GM18951 (cell line): ENCODE data around the gene PGM2L1.
"Not testable (repeated sequence)": the region's sequence is repeated elsewhere in the genome, so short reads cannot be mapped to it uniquely, and the experiment has no call there.

Experiments
- POLR2A ChIP-seq: IDR thresholded peaks from 4 replicates; pipeline ENCODE4 v1.6.1; 2011; ENCODE audit warnings: mild to moderate bottlenecking; ENCODE audit not compliant: insufficient read length, insufficient read depth; ENCODE audit errors: extremely low read depth
- in situ Hi-C: fragments of 300-500 bp; cut with MboI; formaldehyde crosslinking; loops from one replicate; pipeline ENCODE4 v1.12.0; 2022; ENCODE audit warnings: low sequenced_read_pairs, mixed read lengths, inconsistent platforms; ENCODE audit not compliant: unreplicated experiment

PGM2L1 gene

GRCh38 chr11:74417860-74418508 is 19.8 kb upstream of the PGM2L1 start:
- in situ Hi-C loops: no loop called here

GRCh38 chr11:74417379-74417804 is 19.2 kb upstream of the PGM2L1 start:
- in situ Hi-C loops: no loop called here
- no peak for TF ChIP-seq POLR2A

More at GRCh38 chr11:74417860-74418508, 19.8 kb upstream of the PGM2L1 start:
- no peak for TF ChIP-seq POLR2A

GRCh38 chr11:74416974-74417373 is 18.7 kb upstream of the PGM2L1 start:
- in situ Hi-C loops: not testable (repeated sequence)

GRCh38 chr11:74412733-74413359 is 14.6 kb upstream of the PGM2L1 start:
- TF ChIP-seq POLR2A: no peak
- in situ Hi-C loops: no loop called here

GRCh38 chr11:74412321-74412720 is 14.1 kb upstream of the PGM2L1 start:
- in situ Hi-C loops: no loop called here

GRCh38 chr11:74409633-74410032 is 11.4 kb upstream of the PGM2L1 start:
- no peak for TF ChIP-seq POLR2A
- in situ Hi-C loops: no loop called here

More at GRCh38 chr11:74412321-74412720, 14.1 kb upstream of the PGM2L1 start:
- no peak for TF ChIP-seq POLR2A

GRCh38 chr11:74403607-74404321 is 5.5 kb upstream of the PGM2L1 start:
- in situ Hi-C loops: no loop called here
- TF ChIP-seq POLR2A: no peak

GRCh38 chr11:74400606-74401005 is 2.4 kb upstream of the PGM2L1 start:
- no peak for TF ChIP-seq POLR2A
- in situ Hi-C loops: no loop called here

DNA sequence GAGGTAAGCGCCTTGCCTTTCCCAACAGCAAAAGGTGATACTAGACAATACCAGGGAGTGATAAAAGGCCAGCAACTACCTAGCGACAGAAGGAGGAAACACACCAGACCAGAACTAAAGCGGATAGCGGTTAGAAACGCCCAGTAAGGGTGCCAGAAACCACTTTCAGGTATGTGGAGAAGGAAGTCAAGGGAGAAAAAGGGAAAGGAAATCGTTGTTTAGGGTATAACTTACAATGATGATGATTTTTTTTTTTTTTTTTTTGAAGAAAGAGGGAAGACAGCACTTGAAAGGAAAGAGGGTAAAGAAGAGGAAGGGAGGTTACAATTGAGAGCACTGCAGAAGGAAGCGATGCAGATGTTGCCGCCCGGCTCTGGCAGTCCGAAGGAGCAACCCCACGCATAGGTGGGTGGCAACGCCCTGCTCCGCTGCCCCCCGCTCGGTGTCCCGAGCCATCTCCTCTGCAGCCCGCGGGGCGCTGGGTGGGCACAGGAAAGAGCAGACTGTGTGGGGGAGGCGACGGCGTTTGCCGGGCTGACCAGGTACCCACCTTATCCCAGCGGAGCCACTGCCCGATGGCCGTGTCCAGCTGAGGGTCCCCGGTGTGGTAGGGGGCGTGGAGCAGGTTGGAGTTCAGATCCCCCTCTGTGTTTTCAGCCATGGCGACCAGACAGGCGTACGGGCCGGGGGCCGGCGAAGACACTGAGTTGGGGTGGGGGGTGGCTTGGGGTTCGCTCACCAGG is 561 bp downstream of the PGM2L1 start:
- in situ Hi-C loops: no loop called here
- TF ChIP-seq POLR2A: no peak

GRCh38 chr11:74392256-74392655 is 6.0 kb downstream of the PGM2L1 start:
- in situ Hi-C loops: no loop called here
- TF ChIP-seq POLR2A: no peak

DNA sequence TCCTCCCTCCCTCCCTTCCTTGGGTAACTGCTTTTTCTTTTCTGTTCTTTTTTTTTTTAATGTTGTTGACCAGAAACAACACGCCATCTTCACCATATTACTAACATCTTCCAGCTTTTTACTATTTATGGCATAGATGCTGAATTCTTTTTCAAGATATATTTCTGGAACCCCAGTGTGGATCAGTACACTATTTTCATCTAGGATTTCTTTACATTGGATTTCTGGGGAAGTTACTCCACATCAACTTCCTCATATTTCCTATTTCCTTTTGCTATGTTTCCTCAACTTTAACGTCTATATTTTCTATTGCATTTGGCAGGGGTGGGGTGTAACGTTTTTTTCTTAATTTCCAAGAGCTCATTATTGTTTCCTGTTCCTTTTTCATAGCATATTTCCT is 7.0 kb downstream of the PGM2L1 start:
- no peak for TF ChIP-seq POLR2A
- in situ Hi-C loops: no loop called here

- in situ Hi-C loops: no loop called here
- no peak for TF ChIP-seq POLR2A
Observed at GRCh38 chr11:74390697-74391096, 7.5 kb downstream of the PGM2L1 start.

DNA sequence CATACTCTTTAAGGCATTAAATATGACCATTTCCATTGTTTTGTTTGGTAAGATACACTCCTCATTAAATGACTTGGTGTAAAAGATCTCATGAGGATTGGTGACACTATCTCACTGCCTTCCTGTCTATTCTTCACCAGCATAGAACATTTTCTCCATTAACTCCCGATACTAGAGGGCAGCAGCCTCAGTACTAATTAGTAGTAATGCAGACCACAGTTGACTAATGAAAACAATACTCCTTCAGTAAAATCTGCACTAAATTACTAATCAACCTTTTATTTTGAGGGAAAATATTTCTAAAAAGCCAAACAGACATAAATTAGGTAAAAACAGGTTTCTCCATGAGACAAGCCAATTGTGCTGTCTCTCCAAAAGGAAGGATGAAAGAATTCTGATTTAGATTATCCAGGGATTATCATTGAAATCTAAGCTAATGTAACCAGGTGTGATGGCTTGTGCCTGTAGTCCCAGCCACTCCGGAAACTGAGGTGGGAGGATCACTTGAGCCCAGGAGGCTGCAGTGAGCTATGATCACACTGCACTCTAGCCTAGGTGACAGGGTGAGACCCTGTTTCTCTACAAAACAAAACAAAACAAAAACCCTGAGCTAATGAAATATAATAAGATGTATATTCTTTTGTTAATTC is 9.4 kb downstream of the PGM2L1 start:
- TF ChIP-seq POLR2A: no peak
- in situ Hi-C loops: no loop called here
